Small intestine (tissue), 7 donors: Measurements from ENCODE around the gene SSH2. TPM values are rescaled to one million over a fixed set of nuclear protein-coding genes. Genes with fewer than 3 reads are reported as not detected.

Experiments used
- DNase-seq, 2 donors: peaks; one replicate each; pipeline versions ENCODE4 v3.0.0 to v3.0.0-alpha.2; 2013
- FAIRE-seq: peaks from 2 replicates; lab custom pipeline; 2012; peaks lifted over from hg19 to GRCh38; lab: Jason Lieb, UNC
- H3K27ac ChIP-seq, 3 donors: one replicate each; pipeline ENCODE4 v1.5.1; 2013; ENCODE audit warnings: low read length in 2 of 3, mild to moderate bottlenecking in 2 of 3, control low read depth in 1 of 3, inconsistent platforms in 1 of 3, low read depth in 1 of 3, moderate library complexity in 1 of 3
- H3K27me3 ChIP-seq, 3 donors: one replicate each; pipeline ENCODE4 v1.6.1; 2013; ENCODE audit warnings: low read length in 3 of 3, inconsistent platforms in 1 of 3; ENCODE audit not compliant: control insufficient read depth in 3 of 3, insufficient read depth in 3 of 3
- H3K36me3 ChIP-seq, 3 donors: one replicate each; pipeline ENCODE4 v1.6.1; 2013; ENCODE audit warnings: low read length in 3 of 3, inconsistent platforms in 1 of 3, low read depth in 1 of 3, mild to moderate bottlenecking in 1 of 3, moderate library complexity in 1 of 3; ENCODE audit not compliant: control insufficient read depth in 3 of 3, insufficient read depth in 2 of 3
- H3K4me1 ChIP-seq, 3 donors: one replicate each; pipeline ENCODE4 v1.6.1; 2013; ENCODE audit warnings: low read length in 2 of 3, inconsistent platforms in 1 of 3, low read depth in 1 of 3, mild to moderate bottlenecking in 1 of 3, moderate library complexity in 1 of 3; ENCODE audit not compliant: control insufficient read depth in 3 of 3, insufficient read depth in 2 of 3
- H3K4me3 ChIP-seq, 3 donors: one replicate each; pipeline ENCODE4 v1.5.1; 2013; ENCODE audit warnings: low read length in 3 of 3, control low read depth in 1 of 3, inconsistent platforms in 1 of 3, low read depth in 1 of 3, mild to moderate bottlenecking in 1 of 3, moderate library complexity in 1 of 3
- H3K9me3 ChIP-seq, 2 donors: one replicate each; pipeline ENCODE4 v1.6.1; 2013; ENCODE audit warnings: low read depth in 1 of 2, low read length in 1 of 2; ENCODE audit not compliant: control insufficient read depth in 2 of 2, insufficient read depth in 1 of 2
- WGBS, 3 donors: extraction: QIAGEN DNeasy Blood & Tissue Kit; methylation state at CpG; one replicate each; pipeline ENCODE4 v1.1.7; 2013; 5-methylcytosine and 5-hydroxymethylcytosine counted together
- polyA plus RNA-seq, 4 donors: library from polyadenylated mRNA; stranded (reverse) in 3 of 4; unstranded in 1 of 4; fragments of 200-250 nt in 3 of 4; fragments of 120-200 nt in 1 of 4; gene quantifications; one replicate each; pipeline versions ENCODE4 v1.2.1 to v1.2.3, GENCODE V29; 2013
- donor health status: healthy with polysubstance abuse.
- donor health status: control.
- donor health status: control.
- donor health status: Bipolar disorder and iron deficiency.
- donor health status: healthy.

Gene SSH2
- polyA plus RNA-seq, 4 donors: 11.6 to 18.9 (median 13.6) TPM

GRCh38 chr17:29620779-29621500 lies 309.1 kb downstream of the SSH2 start:
- FAIRE-seq: no peak
- peaks cover 3 to 30% (median 4%) of the 10 kb centered on the region in 3 donors for H3K4me1 ChIP-seq
- WGBS, 3 donors: 89 to 97% (median 95%) methylated on average over 11 to 12 of the region's 12 CpGs

GRCh38 chr17:29620271-29620670 lies 309.8 kb downstream of the SSH2 start:
- 91 to 94% (median 91%) methylated on average over 4 of the region's 4 CpGs for WGBS, 3 donors
- Histone ChIP-seq H3K36me3 (no peaks in the 10 kb centered on the region), H3K9me3 (no peaks in the 10 kb centered on the region), H3K4me1 (peaks cover 3 to 35% (median 6%) of the 10 kb centered on the region in 3 donors), H3K4me3 (no peak overlapping the region), H3K27me3 (peaks cover 0 to 86% (median 0%) of the 10 kb centered on the region in 3 donors), H3K27ac (no peak overlapping the region)
- DNase-seq: no peak
- no peak for FAIRE-seq

More at GRCh38 chr17:29620779-29621500, 309.1 kb downstream of the SSH2 start:
- H3K27me3 ChIP-seq: peaks cover 0 to 80% (median 0%) of the 10 kb centered on the region in 3 donors
- DNase-seq: no peak
- no peaks in the 10 kb centered on the region for H3K36me3 ChIP-seq
- H3K27ac ChIP-seq: no peak overlapping the region
- H3K9me3 ChIP-seq: no peaks in the 10 kb centered on the region
- no peak overlapping the region for H3K4me3 ChIP-seq

- Histone ChIP-seq H3K9me3 (no peaks in the 10 kb centered on the region), H3K4me1 (peaks cover 3 to 41% (median 6%) of the 10 kb centered on the region in 3 donors), H3K27ac (no peak overlapping the region), H3K36me3 (no peaks in the 10 kb centered on the region), H3K27me3 (peaks cover 0 to 96% (median 0%) of the 10 kb centered on the region in 3 donors), H3K4me3 (no peak overlapping the region)
- DNase-seq (no peak), FAIRE-seq (no peak)
These were observed 310.8 kb downstream of the SSH2 start for GRCh38 chr17:29619251-29619650.

- Histone ChIP-seq H3K27ac (no peak overlapping the region), H3K4me1 (peaks cover 5 to 49% (median 8%) of the 10 kb centered on the region in 3 donors), H3K9me3 (no peaks in the 10 kb centered on the region), H3K27me3 (peaks cover 0 to 98% (median 0%) of the 10 kb centered on the region in 3 donors), H3K4me3 (no peak overlapping the region), H3K36me3 (no peaks in the 10 kb centered on the region)
- DNase-seq: no peak
- 30 to 41% (median 33%) methylated on average over 19 to 22 of the region's 22 CpGs for WGBS, 3 donors
- FAIRE-seq: no peak
These were observed 311.6 kb downstream of the SSH2 start for GRCh38 chr17:29618272-29619065.

- peak overlapping the region in 1 of 3 donors; percentile 56 for H3K27ac ChIP-seq
- FAIRE-seq: no peak
These were observed 312.4 kb downstream of the SSH2 start for GRCh38 chr17:29617481-29618271.

GRCh38 chr17:29617125-29617480 lies 312.9 kb downstream of the SSH2 start:
- Histone ChIP-seq H3K36me3 (no peaks in the 10 kb centered on the region), H3K4me3 (peak overlapping the region in 1 of 3 donors; percentile 35), H3K4me1 (peaks cover 5 to 47% (median 8%) of the 10 kb centered on the region in 3 donors), H3K9me3 (no peaks in the 10 kb centered on the region), H3K27ac (no peak overlapping the region), H3K27me3 (peaks cover 0 to 95% (median 0%) of the 10 kb centered on the region in 3 donors)
- 1 to 2% (median 2%) methylated on average over 13 to 16 of the region's 16 CpGs for WGBS, 3 donors
- FAIRE-seq (no peak), DNase-seq (peak; percentile 75 to 78)

More at GRCh38 chr17:29617481-29618271, 312.4 kb downstream of the SSH2 start:
- H3K9me3 ChIP-seq: no peaks in the 10 kb centered on the region
- H3K4me1 ChIP-seq: peaks cover 5 to 46% (median 8%) of the 10 kb centered on the region in 3 donors
- no peaks in the 10 kb centered on the region for H3K36me3 ChIP-seq
- peak; percentile 78 to 79 for DNase-seq
- WGBS, 3 donors: 1 to 5% (median 2%) methylated on average over 61 to 68 of the region's 68 CpGs
- peak overlapping the region; percentile 11 to 43 (median 35) for H3K4me3 ChIP-seq
- peaks cover 0 to 95% (median 0%) of the 10 kb centered on the region in 3 donors for H3K27me3 ChIP-seq

GRCh38 chr17:29616300-29617048 lies 313.6 kb downstream of the SSH2 start:
- Histone ChIP-seq H3K4me1 (peaks cover 5 to 47% (median 8%) of the 10 kb centered on the region in 3 donors), H3K9me3 (no peaks in the 10 kb centered on the region), H3K36me3 (peaks cover 0 to 6% (median 0%) of the 10 kb centered on the region in 3 donors), H3K27ac (no peak overlapping the region), H3K4me3 (peak overlapping the region in 2 of 3 donors; percentile 35 to 37), H3K27me3 (peaks cover 0 to 95% (median 0%) of the 10 kb centered on the region in 3 donors)
- FAIRE-seq (no peak), DNase-seq (peak in 1 of 2 donors; percentile 35)
- 12 to 21% (median 14%) methylated on average over 32 of the region's 32 CpGs for WGBS, 3 donors
